Activated B cell treated with CpG ODN at 0.5 μM for 24 hours (primary cell): ENCODE measurements around the gene OR7G2. TPM values are rescaled to one million over a fixed set of nuclear protein-coding genes. Genes with fewer than 3 reads are reported as not detected.

Experiments
- ATAC-seq: fragments of 200-7000 bp; cut with Tn5 transposase; one replicate; pipeline ENCODE4 v1.10.0; 2021; ENCODE audit warnings: low read depth, mild to moderate bottlenecking, moderate library complexity
- CTCF ChIA-PET: fragments of 350-600 bp; sonication (Branson Sonifier 250); formaldehyde crosslinking; loops from one replicate; lab custom pipeline; 2021; ENCODE audit warnings: antibody characterized with exemption; lab: Charles Lee
- POLR2A ChIA-PET: fragments of 350-600 bp; sonication (Branson Sonifier 250); formaldehyde crosslinking; loops from one replicate; lab custom pipeline; 2021; ENCODE audit warnings: antibody characterized with exemption; lab: Charles Lee
- DNase-seq: peaks from one replicate; pipeline ENCODE4 v3.0.0; 2022
- H3K27ac Mint-ChIP-seq: one replicate; pipeline ENCODE4 v1.8.0; 2020; ENCODE audit warnings: mixed read lengths
- H3K27me3 Mint-ChIP-seq: one replicate; pipeline ENCODE4 v1.8.0; 2021; ENCODE audit warnings: mixed read lengths
- H3K36me3 Mint-ChIP-seq: one replicate; pipeline ENCODE4 v1.8.0; 2021; ENCODE audit warnings: low read depth, mixed read lengths
- H3K4me1 Mint-ChIP-seq: one replicate; pipeline ENCODE4 v1.8.0; 2021; ENCODE audit warnings: mixed read lengths
- H3K4me3 Mint-ChIP-seq: one replicate; pipeline ENCODE4 v1.8.0; 2020; ENCODE audit warnings: mild to moderate bottlenecking, mixed read lengths
- H3K9me3 Mint-ChIP-seq: one replicate; pipeline ENCODE4 v1.8.0; 2020; ENCODE audit warnings: mixed read lengths
- CTCF ChIP-seq: fragments of 200-600 bp; IDR thresholded peaks from one replicate; pipeline ENCODE4 v1.8.0; 2022; ENCODE audit warnings: antibody characterized with exemption, mild to moderate bottlenecking
- intact Hi-C: fragments of 100-400 bp; cut with micrococcal nuclease; formaldehyde crosslinking; loops from one replicate; pipeline ENCODE4 v1.15.1; 2024
- total RNA-seq: library from RNA; stranded (reverse); gene quantifications from 2 replicates; pipeline ENCODE4 v1.2.3, GENCODE V29; 2022

The OR7G2 gene
- total RNA-seq, 1 donor from 2014 or later, result not detected

DNA sequence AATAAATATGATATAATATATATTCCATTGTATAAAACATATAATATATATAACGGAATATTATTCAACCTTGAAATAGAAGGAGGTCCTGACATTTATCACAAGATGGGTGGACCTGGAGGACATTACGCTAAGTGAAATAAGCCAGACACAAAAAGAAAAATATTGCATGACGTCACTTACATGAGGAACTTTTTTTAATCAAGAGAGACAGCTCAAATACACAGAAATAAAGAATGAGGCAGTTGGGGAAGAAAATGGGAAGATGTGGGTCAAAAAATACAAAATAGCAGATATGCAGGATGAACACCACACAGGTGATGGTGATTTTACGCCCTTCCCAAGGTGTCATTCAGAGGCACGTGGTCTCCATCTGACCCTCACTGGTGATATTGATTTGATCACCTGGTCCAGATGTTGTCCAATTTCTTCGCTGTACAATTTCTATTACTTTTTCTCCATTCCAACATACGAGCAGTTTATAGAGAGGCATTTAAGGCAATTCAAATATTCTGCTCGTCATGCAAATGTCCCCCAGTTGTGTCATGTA is 32.4 kb upstream of the OR7G2 start:
- peak overlapping the region; percentile 99 for H3K4me3 Mint-ChIP-seq
- H3K27me3 Mint-ChIP-seq, result peaks cover 3% of the 10 kb centered on the region
- H3K9me3 Mint-ChIP-seq, result peaks cover 1% of the 10 kb centered on the region
- peaks cover 42% of the 10 kb centered on the region for H3K4me1 Mint-ChIP-seq
- peaks cover 29% of the 10 kb centered on the region for H3K36me3 Mint-ChIP-seq
- ChIA-PET CTCF (no interaction called here), POLR2A (no interaction called here)
- peak overlapping the region; percentile 98 for H3K27ac Mint-ChIP-seq
- DNase-seq (no peak), ATAC-seq (peak; percentile 5)
- TF ChIP-seq CTCF, result no peak
- intact Hi-C loops, result loop anchor here (1.0 to 5.0 kb wide), 8 partner anchors 171 to 680 kb away; partner anchors contain the start of genes FBXL12, ZNF121, ZNF266 and ZNF426

GRCh38 chr19:9132422-9132821 is 25.1 kb upstream of the OR7G2 start:
- Mint-ChIP-seq H3K27me3 (peaks cover 6% of the 10 kb centered on the region), H3K27ac (no peak overlapping the region), H3K4me3 (no peak overlapping the region), H3K9me3 (no peaks in the 10 kb centered on the region), H3K36me3 (no peaks in the 10 kb centered on the region), H3K4me1 (peaks cover 14% of the 10 kb centered on the region)
- intact Hi-C loops, result no loop called here
- TF ChIP-seq CTCF, result no peak
- no peak for ATAC-seq
- no peak for DNase-seq
- ChIA-PET POLR2A (interaction anchor here (0.7 kb wide), 1 partner anchor 145 kb away, joined by 9 read pairs; no protein-coding TSS in a partner anchor), CTCF (no interaction called here)

DNA sequence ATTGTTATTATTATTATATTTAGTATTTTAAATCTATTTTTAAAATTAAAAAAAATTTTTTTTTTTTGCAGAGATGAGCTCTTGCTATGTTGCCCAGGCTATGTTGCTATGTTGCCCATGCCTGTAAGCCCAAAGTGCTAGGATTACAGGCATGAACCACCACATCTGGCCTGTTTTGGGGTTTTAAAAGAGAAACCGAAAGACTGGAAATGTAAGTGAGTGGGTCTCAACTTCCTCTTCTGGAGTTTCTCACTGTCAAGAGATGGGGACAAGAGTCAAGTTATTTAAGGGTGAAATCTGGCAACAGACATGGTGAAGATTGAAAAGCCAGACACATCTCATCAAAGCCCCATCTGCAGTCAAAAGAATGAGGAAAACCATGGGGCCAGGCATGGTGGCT is 23.7 kb upstream of the OR7G2 start:
- no peak overlapping the region for H3K27ac Mint-ChIP-seq

GRCh38 chr19:9128171-9128570 is 20.9 kb upstream of the OR7G2 start:
- Mint-ChIP-seq H3K27me3 (peaks cover 19% of the 10 kb centered on the region), H3K9me3 (no peaks in the 10 kb centered on the region), H3K4me1 (peaks cover 10% of the 10 kb centered on the region), H3K27ac (no peak overlapping the region), H3K4me3 (no peak overlapping the region), H3K36me3 (no peaks in the 10 kb centered on the region)
- POLR2A ChIA-PET, result no interaction called here
- DNase-seq, result no peak
- intact Hi-C loops, result no loop called here
- ATAC-seq, result no peak
- CTCF ChIA-PET, result no interaction called here
- TF ChIP-seq CTCF, result no peak

More for the DNA sequence above, 23.7 kb upstream of the OR7G2 start:
- Mint-ChIP-seq H3K4me1 (peaks cover 10% of the 10 kb centered on the region), H3K9me3 (no peaks in the 10 kb centered on the region), H3K4me3 (no peak overlapping the region), H3K36me3 (no peaks in the 10 kb centered on the region), H3K27me3 (peaks cover 14% of the 10 kb centered on the region)
- DNase-seq (no peak), ATAC-seq (peak; percentile 56)
- no peak for TF ChIP-seq CTCF
- intact Hi-C loops, result no loop called here
- POLR2A ChIA-PET, result interaction anchor here (0.7 kb wide), 1 partner anchor 26 kb away, joined by 4 read pairs; no protein-coding TSS in a partner anchor
- CTCF ChIA-PET, result interaction anchor here (0.6 to 1.2 kb wide), 2 partner anchors 39 to 75 kb away, joined by 3 read pairs; no protein-coding TSS in a partner anchor

- peaks cover 10% of the 10 kb centered on the region for H3K4me1 Mint-ChIP-seq
- H3K4me3 Mint-ChIP-seq, result no peak within 1 kb of the TSS
- ChIA-PET CTCF (interaction anchor here (0.6 kb wide), 1 partner anchor 1561 kb away, joined by 3 read pairs; no protein-coding TSS in a partner anchor), POLR2A (no interaction called here)
- H3K27ac Mint-ChIP-seq, result no peak within 1 kb of the TSS
- no peaks in the 10 kb centered on the region for H3K36me3 Mint-ChIP-seq
- ATAC-seq (no peak), DNase-seq (no peak)
- TF ChIP-seq CTCF, result no peak
- intact Hi-C loops, result no loop called here
- H3K9me3 Mint-ChIP-seq, result no peaks in the 10 kb centered on the region
- peaks cover 19% of the 10 kb centered on the region for H3K27me3 Mint-ChIP-seq
Observed at GRCh38 chr19:9126900-9127405, 19.7 kb upstream of the OR7G2 start, which contains the start of gene OR7G3. TSS of gene OR7G3 (minus strand) at chr19:9126950. CDS start at chr19:9126950, 0 bp downstream.
